WERI-Rb-1 (cell line): Measurements from ENCODE around the gene DICER1.

Experiments used
- DNase-seq: peaks from one replicate; pipeline ENCODE4 v3.0.0-alpha.2; 2020
- H3K27ac ChIP-seq: fragments of 250-450 bp; sonication (Bioruptor Pico); 2 replicates; pipeline ENCODE4 v1.5.1; 2020; ENCODE audit warnings: mild to moderate bottlenecking, moderate library complexity
- H3K27me3 ChIP-seq: fragments of 250-450 bp; sonication (Bioruptor Pico); 2 replicates; pipeline ENCODE4 v1.5.1; 2021; ENCODE audit warnings: mild to moderate bottlenecking, low read depth, moderate library complexity; ENCODE audit not compliant: insufficient read depth, severe bottlenecking
- H3K36me3 ChIP-seq: fragments of 250-450 bp; sonication (Bioruptor Pico); 2 replicates; pipeline ENCODE4 v1.5.1; 2020; ENCODE audit warnings: mild to moderate bottlenecking, moderate library complexity
- H3K4me3 ChIP-seq: 2 replicates; pipeline ENCODE4 v1.5.1; 2011; ENCODE audit warnings: low read depth, mild to moderate bottlenecking, control low read depth, low read length
- H3K9me3 ChIP-seq: fragments of 250-450 bp; sonication (Bioruptor Pico); 2 replicates; pipeline ENCODE4 v1.5.1; 2021; ENCODE audit warnings: mild to moderate bottlenecking, moderate library complexity; ENCODE audit not compliant: severe bottlenecking
- CTCF ChIP-seq: IDR thresholded peaks from 2 replicates; pipeline ENCODE4 v1.5.1; 2011; ENCODE audit warnings: low read depth, mild to moderate bottlenecking, control low read depth, inconsistent platforms, low read length

DICER1 gene

GRCh38 chr14:95137804-95138167 is 19.5 kb downstream of the DICER1 start:
- H3K27ac ChIP-seq: no peak overlapping the region
- H3K27me3 ChIP-seq: no peaks in the 10 kb centered on the region
- no peak overlapping the region for H3K4me3 ChIP-seq
- DNase-seq: no peak
- H3K36me3 ChIP-seq: peaks cover 25% of the 10 kb centered on the region
- H3K9me3 ChIP-seq: no peaks in the 10 kb centered on the region
- no peak for TF ChIP-seq CTCF

GRCh38 chr14:95137164-95137803 is 20.0 kb downstream of the DICER1 start:
- Histone ChIP-seq H3K27ac (no peak overlapping the region), H3K9me3 (no peaks in the 10 kb centered on the region), H3K36me3 (peaks cover 30% of the 10 kb centered on the region), H3K4me3 (no peak overlapping the region), H3K27me3 (no peaks in the 10 kb centered on the region)
- TF ChIP-seq CTCF: no peak
- DNase-seq: no peak

- H3K27me3 ChIP-seq: no peaks in the 10 kb centered on the region
- H3K9me3 ChIP-seq: no peaks in the 10 kb centered on the region
- peaks cover 36% of the 10 kb centered on the region for H3K36me3 ChIP-seq
- H3K4me3 ChIP-seq: no peak overlapping the region
- TF ChIP-seq CTCF: no peak
- no peak for DNase-seq
- no peak overlapping the region for H3K27ac ChIP-seq
Observed at GRCh38 chr14:95136631-95137030, 20.7 kb downstream of the DICER1 start.

GRCh38 chr14:95134304-95134933 is 22.9 kb downstream of the DICER1 start:
- Histone ChIP-seq H3K36me3 (peaks cover 52% of the 10 kb centered on the region), H3K4me3 (no peak overlapping the region), H3K9me3 (no peaks in the 10 kb centered on the region), H3K27ac (no peak overlapping the region), H3K27me3 (no peaks in the 10 kb centered on the region)
- DNase-seq: no peak
- no peak for TF ChIP-seq CTCF

- Histone ChIP-seq H3K9me3 (no peaks in the 10 kb centered on the region), H3K36me3 (peaks cover 59% of the 10 kb centered on the region), H3K4me3 (no peak overlapping the region), H3K27ac (no peak overlapping the region), H3K27me3 (no peaks in the 10 kb centered on the region)
- no peak for DNase-seq
- no peak for TF ChIP-seq CTCF
Observed at GRCh38 chr14:95133282-95133681, 24.0 kb downstream of the DICER1 start.

- Histone ChIP-seq H3K36me3 (peaks cover 59% of the 10 kb centered on the region), H3K9me3 (no peaks in the 10 kb centered on the region), H3K27ac (no peak overlapping the region), H3K27me3 (no peaks in the 10 kb centered on the region), H3K4me3 (no peak overlapping the region)
- no peak for TF ChIP-seq CTCF
- no peak for DNase-seq
Observed at GRCh38 chr14:95132760-95133159, 24.6 kb downstream of the DICER1 start.
